ENCODE results near the gene P2RY12. TPM values are rescaled to one million over a fixed set of nuclear protein-coding genes. Genes with fewer than 3 reads are reported as not detected.

Gene P2RY12
- total and polyA plus RNA-seq, 2 donors (not counting 1 experiment from before 2014, with no cell fraction given): 0.34 to 2.5 TPM

DNA sequence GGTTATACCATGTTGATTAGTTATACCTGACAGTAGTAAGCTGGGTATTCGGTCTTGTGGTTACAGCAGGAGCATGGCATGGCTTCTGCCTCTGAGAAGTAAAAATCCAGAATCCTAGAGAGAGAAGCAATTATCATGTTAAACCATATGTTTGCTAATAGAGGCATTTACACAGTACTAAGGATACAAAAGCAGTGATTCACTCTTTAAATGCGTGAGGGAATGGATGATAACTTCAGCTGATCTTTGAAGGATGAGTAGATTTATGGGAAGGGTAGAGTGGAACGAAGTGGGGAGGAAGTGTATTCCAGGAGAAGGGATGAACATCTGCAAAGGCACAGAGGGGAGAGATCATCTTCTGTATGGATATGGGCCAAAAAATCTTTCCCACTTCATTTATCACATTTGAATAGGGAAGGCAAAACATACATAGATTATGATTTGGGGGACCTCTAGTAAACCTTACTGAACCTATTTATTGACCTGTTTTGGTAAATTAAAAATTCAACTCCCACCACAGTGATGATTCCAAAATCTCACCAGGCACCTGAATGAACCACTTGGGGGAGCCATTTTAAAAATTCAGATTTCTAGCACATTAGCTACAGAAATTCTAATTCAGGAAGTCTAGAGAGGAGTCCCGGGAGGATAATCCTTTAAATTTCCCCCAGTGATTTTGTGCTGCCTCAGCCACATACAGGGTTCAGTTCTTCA lies 41.2 kb upstream of the P2RY12 start:
- H3K9me3 ChIP-seq (ENCODE audit: control insufficient read depth, insufficient read depth, low read depth, low read length): no peaks in the 10 kb centered on the region
- no peaks in the 10 kb centered on the region for H4K20me1 ChIP-seq (ENCODE audit: control insufficient read depth, extremely low read depth, insufficient read depth, low read length)
- H3K4me3 ChIP-seq (replicated peaks in 1 of 4; ENCODE audit: control extremely low read depth in 1 of 4, insufficient read depth in 1 of 4, low read depth in 3 of 4, low read length in 4 of 4): no peak overlapping the region
- no peak overlapping the region for H3K4me2 ChIP-seq (ENCODE audit: extremely low read depth, insufficient read depth, low read length)
- H2AFZ ChIP-seq (ENCODE audit: low read length): no peak overlapping the region
- no peaks in the 10 kb centered on the region for H3K36me3 ChIP-seq (ENCODE audit: control insufficient read depth, insufficient read depth, low read length)
- peaks cover 5% of the 10 kb centered on the region for H3K4me1 ChIP-seq (ENCODE audit: control insufficient read depth, extremely low read depth, insufficient read depth, low read length)
- DNase-seq (ENCODE audit: low read depth in 2 of 2): peak in 1 of 2 donors; percentile 44
- no peak overlapping the region for H3K9ac ChIP-seq (ENCODE audit: insufficient read depth, low read length)
- H3K27me3 ChIP-seq (ENCODE audit: control insufficient read depth, insufficient read depth, low read length): no peaks in the 10 kb centered on the region
- TF ChIP-seq CTCF (conservative IDR thresholded peaks at IDR 0.05 in 1 of 2, IDR thresholded peaks at IDR 0.05 in 1 of 2; ENCODE audit: low read depth in 1 of 2, low read length in 2 of 2) (peak; percentile 25 to 27), EZH2 (IDR thresholded peaks at IDR 0.05; ENCODE audit: low read length, missing control alignments) (no peak)
- H3K27ac ChIP-seq (ENCODE audit: insufficient read depth, low read length): no peak overlapping the region
- H3K79me2 ChIP-seq (ENCODE audit: control insufficient read depth, insufficient read depth, low read length): no peaks in the 10 kb centered on the region

DNA sequence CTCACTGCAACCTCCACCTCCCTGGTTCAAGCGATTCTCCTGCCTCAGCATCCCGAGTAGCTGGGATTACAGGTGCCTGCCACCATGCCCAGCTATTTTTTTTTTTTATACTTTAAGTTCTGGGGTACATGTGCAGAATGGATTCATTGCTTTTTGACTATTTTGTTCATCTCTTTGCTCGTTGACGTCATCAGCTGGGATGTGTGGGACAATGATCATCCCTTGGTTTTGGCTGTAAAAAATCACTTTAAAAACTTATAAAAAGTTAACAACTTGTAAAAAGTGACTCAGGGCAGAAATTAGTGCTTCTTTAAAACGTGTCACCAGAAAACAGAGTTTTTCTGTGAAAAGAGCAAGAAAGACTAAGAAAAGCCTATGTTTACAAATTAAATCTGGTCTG lies 38.5 kb upstream of the P2RY12 start:
- no peaks in the 10 kb centered on the region for H3K27me3 ChIP-seq (ENCODE audit: control insufficient read depth, insufficient read depth, low read length)
- H4K20me1 ChIP-seq (ENCODE audit: control insufficient read depth, extremely low read depth, insufficient read depth, low read length): no peaks in the 10 kb centered on the region
- peaks cover 5% of the 10 kb centered on the region for H3K4me1 ChIP-seq (ENCODE audit: control insufficient read depth, extremely low read depth, insufficient read depth, low read length)
- H3K79me2 ChIP-seq (ENCODE audit: control insufficient read depth, insufficient read depth, low read length): no peaks in the 10 kb centered on the region
- H3K4me3 ChIP-seq (replicated peaks in 1 of 4; ENCODE audit: control extremely low read depth in 1 of 4, insufficient read depth in 1 of 4, low read depth in 3 of 4, low read length in 4 of 4): no peak overlapping the region
- H3K27ac ChIP-seq (ENCODE audit: insufficient read depth, low read length): no peak overlapping the region
- no peak overlapping the region for H2AFZ ChIP-seq (ENCODE audit: low read length)
- no peaks in the 10 kb centered on the region for H3K36me3 ChIP-seq (ENCODE audit: control insufficient read depth, insufficient read depth, low read length)
- no peak for TF ChIP-seq EZH2 (IDR thresholded peaks at IDR 0.05; ENCODE audit: low read length, missing control alignments)
- no peak for TF ChIP-seq CTCF (conservative IDR thresholded peaks at IDR 0.05 in 1 of 2, IDR thresholded peaks at IDR 0.05 in 1 of 2; ENCODE audit: low read depth in 1 of 2, low read length in 2 of 2)
- H3K9ac ChIP-seq (ENCODE audit: insufficient read depth, low read length): no peak overlapping the region
- no peak overlapping the region for H3K4me2 ChIP-seq (ENCODE audit: extremely low read depth, insufficient read depth, low read length)
- no peak for DNase-seq (ENCODE audit: low read depth in 2 of 2)
- H3K9me3 ChIP-seq (ENCODE audit: control insufficient read depth, insufficient read depth, low read depth, low read length): no peaks in the 10 kb centered on the region

DNA sequence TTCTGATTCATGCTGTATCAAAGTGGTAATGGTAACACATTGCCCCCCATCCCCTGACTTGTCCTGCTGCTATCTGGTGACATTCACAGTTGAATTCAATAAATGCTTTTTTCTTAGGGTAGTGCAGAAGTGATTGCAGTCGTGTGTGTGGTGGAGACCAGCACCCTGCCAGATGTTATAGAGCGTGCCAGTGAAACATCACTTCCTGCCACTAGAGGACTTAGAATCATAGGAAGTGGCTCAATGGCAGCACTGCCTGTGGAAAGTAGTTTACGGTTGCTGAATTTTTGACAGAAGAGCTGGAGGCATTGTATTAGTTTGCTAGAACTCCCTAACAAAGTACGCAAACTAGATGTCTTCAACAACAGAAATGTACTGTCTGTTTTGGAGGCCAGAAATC lies 37.4 kb upstream of the P2RY12 start:
- H3K79me2 ChIP-seq (ENCODE audit: control insufficient read depth, insufficient read depth, low read length): no peaks in the 10 kb centered on the region

More for the DNA sequence above, 37.4 kb upstream of the P2RY12 start:
- no peak for DNase-seq (ENCODE audit: low read depth in 2 of 2)
- H3K4me1 ChIP-seq (ENCODE audit: control insufficient read depth, extremely low read depth, insufficient read depth, low read length): peaks cover 5% of the 10 kb centered on the region
- no peak overlapping the region for H3K4me3 ChIP-seq (replicated peaks in 1 of 4; ENCODE audit: control extremely low read depth in 1 of 4, insufficient read depth in 1 of 4, low read depth in 3 of 4, low read length in 4 of 4)
- no peaks in the 10 kb centered on the region for H4K20me1 ChIP-seq (ENCODE audit: control insufficient read depth, extremely low read depth, insufficient read depth, low read length)
- no peak overlapping the region for H3K27ac ChIP-seq (ENCODE audit: insufficient read depth, low read length)
- H3K27me3 ChIP-seq (ENCODE audit: control insufficient read depth, insufficient read depth, low read length): no peaks in the 10 kb centered on the region
- no peaks in the 10 kb centered on the region for H3K36me3 ChIP-seq (ENCODE audit: control insufficient read depth, insufficient read depth, low read length)
- no peak overlapping the region for H3K9ac ChIP-seq (ENCODE audit: insufficient read depth, low read length)
- H2AFZ ChIP-seq (ENCODE audit: low read length): no peak overlapping the region
- no peak overlapping the region for H3K4me2 ChIP-seq (ENCODE audit: extremely low read depth, insufficient read depth, low read length)
- no peaks in the 10 kb centered on the region for H3K9me3 ChIP-seq (ENCODE audit: control insufficient read depth, insufficient read depth, low read depth, low read length)
- TF ChIP-seq CTCF (conservative IDR thresholded peaks at IDR 0.05 in 1 of 2, IDR thresholded peaks at IDR 0.05 in 1 of 2; ENCODE audit: low read depth in 1 of 2, low read length in 2 of 2) (no peak), EZH2 (IDR thresholded peaks at IDR 0.05; ENCODE audit: low read length, missing control alignments) (no peak)

Measured in fibroblast of lung (primary cell).